Activated T-cell treated with anti-CD3 and anti-CD28 coated beads for 4 hours (primary cell): ENCODE data around the gene TXNDC5.
"Not testable (repeated sequence)": the region's sequence is repeated elsewhere in the genome, so short reads cannot be mapped to it uniquely, and the experiment has no call there.

Experiments
- DNase-seq: peaks from one replicate; pipeline ENCODE4 v3.0.0-alpha.2; 2020

TXNDC5 gene

GRCh38 chr6:7894262-7895124 is 16.1 kb downstream of the TXNDC5 start:
- no peak for DNase-seq

- DNase-seq: no peak
These were observed 17.2 kb downstream of the TXNDC5 start for GRCh38 chr6:7893342-7893741.

GRCh38 chr6:7892367-7892766 is 18.2 kb downstream of the TXNDC5 start:
- DNase-seq: not testable (repeated sequence)

GRCh38 chr6:7891078-7891872 is 19.3 kb downstream of the TXNDC5 start:
- DNase-seq: no peak

- no peak for DNase-seq
These were observed 21.8 kb downstream of the TXNDC5 start for GRCh38 chr6:7888587-7889357.

- no peak for DNase-seq
These were observed 23.2 kb downstream of the TXNDC5 start for GRCh38 chr6:7887278-7887991.

GRCh38 chr6:7886132-7886531 is 24.5 kb downstream of the TXNDC5 start:
- no peak for DNase-seq

- DNase-seq: no peak
These were observed 27.2 kb downstream of the TXNDC5 start for GRCh38 chr6:7883381-7883780.

- DNase-seq: no peak
These were observed 27.9 kb downstream of the TXNDC5 start for GRCh38 chr6:7882505-7883257.

- no peak for DNase-seq
These were observed 28.7 kb downstream of the TXNDC5 start for GRCh38 chr6:7881765-7882500.

GRCh38 chr6:7880718-7881107 is 29.9 kb downstream of the TXNDC5 start:
- no peak for DNase-seq

- no peak for DNase-seq
These were observed 30.4 kb downstream of the TXNDC5 start for GRCh38 chr6:7879980-7880717.

- no peak for DNase-seq
These were observed 31.0 kb downstream of the TXNDC5 start for GRCh38 chr6:7879579-7879978.

GRCh38 chr6:7879043-7879442 is 31.5 kb downstream of the TXNDC5 start:
- no peak for DNase-seq

GRCh38 chr6:7878401-7878964 is 32.1 kb downstream of the TXNDC5 start:
- DNase-seq: no peak

- DNase-seq: no peak
These were observed 41.7 kb downstream of the TXNDC5 start for GRCh38 chr6:7868926-7869325.

GRCh38 chr6:7866526-7866925 is 44.1 kb downstream of the TXNDC5 start:
- DNase-seq: no peak

GRCh38 chr6:7865781-7866180 is 44.8 kb downstream of the TXNDC5 start:
- DNase-seq: no peak

- no peak for DNase-seq
These were observed 51.0 kb downstream of the TXNDC5 start for GRCh38 chr6:7859591-7859990.

- no peak for DNase-seq
These were observed 58.8 kb downstream of the TXNDC5 start for GRCh38 chr6:7851780-7852179.
